ENCODE data around the gene HOXA6.

The HOXA6 gene

DNA sequence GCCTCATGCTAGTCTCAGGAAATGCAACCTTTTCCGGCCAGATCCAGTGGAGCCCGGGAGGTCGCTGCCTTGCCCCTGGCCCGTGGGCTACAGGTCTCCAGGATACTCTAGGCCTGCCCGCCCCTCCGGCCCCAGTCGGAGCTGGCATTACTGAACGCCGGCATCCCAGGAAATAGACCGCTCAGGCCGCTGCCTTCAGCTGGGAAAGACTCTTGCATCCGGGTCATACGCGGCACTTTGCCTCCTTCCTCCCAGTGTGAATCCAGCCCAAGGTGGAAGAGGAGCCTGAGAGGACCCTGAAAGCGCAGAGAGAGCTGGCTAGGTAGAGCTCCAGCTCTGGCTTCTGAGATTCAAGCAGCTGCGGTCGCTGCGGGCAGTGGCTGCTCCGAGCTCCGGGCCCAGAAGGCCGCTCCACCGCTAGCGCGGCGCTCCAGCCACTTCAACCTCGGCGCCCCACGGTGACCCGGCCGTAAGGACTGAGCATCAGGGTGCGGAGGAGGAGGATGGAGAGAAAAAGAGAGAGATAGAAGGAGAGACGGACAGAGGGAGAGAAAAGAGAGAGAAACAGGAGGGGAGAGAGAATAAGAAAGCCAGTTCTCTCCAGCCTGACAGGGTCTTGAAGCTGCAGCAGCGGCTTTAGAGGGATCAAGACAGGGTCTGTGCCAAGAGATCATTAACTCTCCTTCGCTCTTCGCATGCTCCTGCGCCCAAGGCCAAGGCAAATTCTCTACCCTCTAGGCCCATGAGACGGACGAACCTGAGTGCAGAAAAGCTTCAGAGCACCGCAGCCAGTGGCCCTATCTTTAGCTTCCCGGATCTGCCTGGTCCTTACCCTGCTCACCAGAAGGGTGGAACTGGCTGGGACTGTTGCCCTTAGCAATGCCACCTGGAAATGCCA is 28.3 kb upstream of the HOXA6 start:
- Histone ChIP-seq H3K4me3 (ENCODE audit: low read length) (no peak overlapping the region), H3K4me1 (ENCODE audit: control insufficient read depth, low read depth, low read length) (no peaks in the 10 kb centered on the region), H3K9me3 (ENCODE audit: control insufficient read depth, low read depth, low read length) (no peaks in the 10 kb centered on the region), H3K9ac (ENCODE audit: low read length) (no peak overlapping the region), H3K27ac (ENCODE audit: low read length) (no peak overlapping the region), H3K36me3 (ENCODE audit: control insufficient read depth, low read depth, low read length) (no peaks in the 10 kb centered on the region), H3K27me3 (ENCODE audit: control insufficient read depth, insufficient read depth, low read length) (peaks cover 100% of the 10 kb centered on the region)

DNA sequence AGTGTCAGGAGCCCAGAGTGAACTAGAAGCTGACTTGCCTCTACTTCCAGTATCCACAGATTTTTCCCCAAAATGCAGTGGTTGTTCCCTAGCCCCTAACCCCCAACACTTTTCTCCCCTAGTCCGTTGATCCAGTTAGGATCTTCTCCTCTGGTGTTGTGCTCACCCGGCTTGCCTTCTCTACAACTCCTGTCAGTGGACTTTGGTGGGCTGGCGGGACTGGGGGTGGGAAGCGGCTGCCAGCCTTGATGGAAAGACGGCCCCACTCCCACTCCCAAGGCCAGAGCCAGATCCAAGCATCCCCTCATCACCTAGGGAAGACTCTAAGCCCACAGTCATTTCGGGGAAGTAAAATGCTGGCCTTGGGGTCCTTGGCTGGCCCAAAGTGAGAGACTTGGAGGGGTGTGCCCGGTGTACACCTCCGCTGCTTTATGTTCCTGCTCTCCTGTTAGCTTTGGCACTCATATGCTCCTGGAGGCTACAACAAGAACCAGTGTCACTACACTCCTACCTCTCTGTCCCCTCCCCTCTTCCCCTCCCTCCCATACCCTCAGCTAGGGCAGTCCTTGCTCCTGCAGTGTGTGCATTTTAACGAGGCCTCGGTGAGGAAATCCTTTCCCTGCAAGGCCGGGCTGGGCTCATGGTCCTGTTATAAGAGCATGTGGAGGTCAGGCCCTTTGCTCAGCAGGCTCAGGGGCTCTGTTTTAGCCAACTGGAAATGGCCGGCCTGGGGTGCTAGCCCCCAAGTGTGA is 27.5 kb upstream of the HOXA6 start:
- H3K9ac ChIP-seq (ENCODE audit: low read length) = no peak overlapping the region
- no peak overlapping the region for H3K4me3 ChIP-seq (ENCODE audit: low read length)
- H3K27me3 ChIP-seq (ENCODE audit: control insufficient read depth, insufficient read depth, low read length) = peaks cover 100% of the 10 kb centered on the region

DNA sequence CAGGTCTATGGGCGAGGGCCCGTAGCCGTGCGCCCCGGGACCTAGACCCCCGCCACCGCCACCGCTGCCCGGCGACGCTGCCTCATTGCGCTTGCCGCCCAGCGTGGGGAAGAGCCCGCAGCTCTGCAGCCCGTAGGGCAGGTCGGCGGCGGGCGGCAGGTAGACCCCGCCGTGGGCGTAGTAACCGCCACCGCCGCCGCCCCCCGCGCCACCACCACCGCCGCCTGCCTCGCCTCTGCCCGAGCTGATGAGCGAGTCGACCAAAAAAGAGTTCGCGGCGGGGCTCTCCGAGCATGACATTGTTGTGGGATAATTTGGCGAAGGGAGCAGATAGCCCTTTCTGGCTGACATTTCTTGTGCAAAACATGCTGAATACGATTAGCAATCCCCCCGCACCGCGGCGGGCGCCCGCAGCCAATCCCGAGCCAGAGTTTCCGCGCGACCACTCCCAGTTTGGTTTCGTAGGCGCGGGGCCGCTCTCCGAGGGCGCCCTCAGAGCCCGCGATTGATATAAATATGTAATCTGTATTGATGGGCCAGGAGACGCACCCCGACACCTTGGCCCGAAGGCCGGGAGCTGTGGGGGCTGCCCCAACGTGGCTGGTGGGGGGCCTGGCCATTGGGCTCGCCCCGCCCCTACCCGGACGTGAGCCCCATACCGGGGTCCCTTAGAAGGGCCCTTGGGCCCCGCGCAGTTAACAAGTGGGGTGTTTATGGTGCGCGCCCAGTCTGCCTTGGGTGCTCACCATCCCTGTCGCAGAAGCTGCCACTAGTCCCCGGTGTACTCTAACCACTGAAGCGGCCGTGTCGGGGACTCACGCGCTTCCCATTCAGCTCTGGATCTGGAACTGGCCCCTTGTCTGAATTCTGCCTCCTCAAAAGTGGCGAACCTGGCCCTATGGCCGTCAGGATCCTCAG is 26.6 kb upstream of the HOXA6 start, which contains the start of gene HOXA10:
TSS of gene HOXA10 (minus strand) at position 365 of the 918 bp plus-strand sequence. CDS start at position 351, 14 bp downstream.
- no peak within 1 kb of the TSS for H3K9ac ChIP-seq (ENCODE audit: low read length)
- H3K4me3 ChIP-seq (ENCODE audit: low read length) = no peak within 1 kb of the TSS
- no peak within 1 kb of the TSS for H3K27ac ChIP-seq (ENCODE audit: low read length)
- H3K36me3 ChIP-seq (ENCODE audit: control insufficient read depth, low read depth, low read length) = no peaks in the 10 kb centered on the region
- peaks cover 100% of the 10 kb centered on the region for H3K27me3 ChIP-seq (ENCODE audit: control insufficient read depth, insufficient read depth, low read length)
- H3K4me1 ChIP-seq (ENCODE audit: control insufficient read depth, low read depth, low read length) = no peaks in the 10 kb centered on the region
- H3K9me3 ChIP-seq (ENCODE audit: control insufficient read depth, low read depth, low read length) = no peaks in the 10 kb centered on the region

More for the DNA sequence above, 27.5 kb upstream of the HOXA6 start:
- Histone ChIP-seq H3K27ac (ENCODE audit: low read length) (no peak overlapping the region), H3K36me3 (ENCODE audit: control insufficient read depth, low read depth, low read length) (no peaks in the 10 kb centered on the region), H3K4me1 (ENCODE audit: control insufficient read depth, low read depth, low read length) (no peaks in the 10 kb centered on the region), H3K9me3 (ENCODE audit: control insufficient read depth, low read depth, low read length) (no peaks in the 10 kb centered on the region)

DNA sequence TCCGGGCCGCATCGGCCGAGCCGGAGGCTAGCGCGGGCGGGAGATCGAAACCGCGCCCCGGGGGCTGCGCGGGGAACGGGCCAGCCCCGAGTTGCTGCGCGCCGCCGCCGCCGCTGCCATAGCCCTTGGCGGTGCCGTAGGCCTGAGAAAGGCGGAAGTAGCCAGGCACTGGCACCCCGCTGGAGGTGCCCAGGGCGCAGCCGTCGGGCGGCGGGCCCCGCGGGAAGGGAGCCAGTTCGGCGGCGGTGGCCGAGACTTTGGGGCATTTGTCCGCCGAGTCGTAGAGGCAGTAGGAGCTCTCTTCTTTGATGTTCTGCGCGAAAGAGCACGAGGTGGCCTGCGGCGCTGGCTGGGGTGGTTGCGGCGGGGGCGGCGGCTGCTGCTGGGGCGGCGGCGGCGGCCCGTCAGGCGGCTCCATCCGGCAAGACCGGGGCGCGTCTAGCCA is 26.0 kb upstream of the HOXA6 start:
- H3K27me3 ChIP-seq (ENCODE audit: control insufficient read depth, insufficient read depth, low read length) = peaks cover 100% of the 10 kb centered on the region
- H3K36me3 ChIP-seq (ENCODE audit: control insufficient read depth, low read depth, low read length) = no peaks in the 10 kb centered on the region
- H3K9me3 ChIP-seq (ENCODE audit: control insufficient read depth, low read depth, low read length) = no peaks in the 10 kb centered on the region
- no peak overlapping the region for H3K4me3 ChIP-seq (ENCODE audit: low read length)
- no peak overlapping the region for H3K27ac ChIP-seq (ENCODE audit: low read length)
- no peak overlapping the region for H3K9ac ChIP-seq (ENCODE audit: low read length)
- no peaks in the 10 kb centered on the region for H3K4me1 ChIP-seq (ENCODE audit: control insufficient read depth, low read depth, low read length)

DNA sequence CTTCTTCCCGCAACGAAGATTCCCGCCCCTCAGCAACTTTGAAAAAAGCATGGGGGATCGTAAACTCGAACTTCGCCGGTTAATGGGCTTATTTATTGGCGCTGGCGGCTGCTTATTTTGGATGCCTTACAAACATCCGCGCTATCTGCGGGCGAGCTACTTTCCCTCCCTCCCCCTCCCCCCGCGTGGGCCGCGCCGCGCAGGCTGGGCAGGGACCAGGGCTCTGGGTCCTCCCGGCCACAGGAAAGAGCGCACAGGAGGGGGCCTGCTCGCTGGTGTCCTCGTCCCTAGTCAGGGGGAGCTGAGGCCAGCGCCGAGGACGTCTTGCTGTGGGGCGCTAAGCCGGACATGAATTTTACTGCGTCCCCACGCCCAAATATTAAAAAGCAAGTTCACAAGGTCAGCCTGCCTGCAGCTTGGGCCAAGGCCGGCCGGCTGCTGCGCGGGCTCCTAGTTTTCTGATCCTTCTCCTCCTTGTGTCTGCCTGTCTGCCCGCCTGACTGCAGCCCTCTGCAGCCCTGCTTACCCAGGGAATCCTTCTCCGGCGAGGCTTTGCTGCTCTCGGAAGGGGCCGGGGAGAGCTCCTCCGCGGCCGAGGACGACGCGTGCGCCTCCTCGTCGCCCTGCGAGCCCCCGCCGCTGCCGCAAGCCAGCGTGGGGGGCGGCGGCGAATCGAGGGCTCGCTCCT is 25.4 kb upstream of the HOXA6 start:
- Histone ChIP-seq H3K4me3 (ENCODE audit: low read length) (no peak overlapping the region), H3K9ac (ENCODE audit: low read length) (no peak overlapping the region), H3K36me3 (ENCODE audit: control insufficient read depth, low read depth, low read length) (no peaks in the 10 kb centered on the region), H3K27me3 (ENCODE audit: control insufficient read depth, insufficient read depth, low read length) (peaks cover 100% of the 10 kb centered on the region), H3K9me3 (ENCODE audit: control insufficient read depth, low read depth, low read length) (no peaks in the 10 kb centered on the region), H3K27ac (ENCODE audit: low read length) (no peak overlapping the region), H3K4me1 (ENCODE audit: control insufficient read depth, low read depth, low read length) (no peaks in the 10 kb centered on the region)

DNA sequence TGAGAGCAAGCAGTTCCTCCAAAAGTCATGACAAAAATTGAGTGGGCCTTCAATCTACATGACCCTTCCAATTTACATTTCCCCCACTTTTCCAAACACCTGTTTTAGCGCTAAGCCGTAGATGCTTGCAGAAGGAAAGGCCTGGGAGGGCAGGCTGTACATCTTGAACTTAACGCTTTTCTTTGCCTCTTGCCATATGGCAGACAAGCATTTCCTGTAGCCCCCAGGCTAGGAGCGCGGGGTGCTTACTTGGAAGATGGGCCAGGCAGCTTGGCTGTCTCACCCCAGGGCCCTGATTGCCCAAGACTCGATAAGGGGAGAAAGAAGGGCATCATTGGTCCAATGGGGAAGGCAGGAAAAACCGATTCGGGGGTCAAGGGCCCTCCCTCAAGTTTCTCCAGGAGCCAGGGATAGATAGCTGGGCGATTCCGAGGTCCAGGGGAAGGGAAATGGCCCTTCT is 24.8 kb upstream of the HOXA6 start:
- no peaks in the 10 kb centered on the region for H3K4me1 ChIP-seq (ENCODE audit: control insufficient read depth, low read depth, low read length)
- peaks cover 100% of the 10 kb centered on the region for H3K27me3 ChIP-seq (ENCODE audit: control insufficient read depth, insufficient read depth, low read length)
- H3K36me3 ChIP-seq (ENCODE audit: control insufficient read depth, low read depth, low read length) = no peaks in the 10 kb centered on the region
- no peak overlapping the region for H3K9ac ChIP-seq (ENCODE audit: low read length)
- no peak overlapping the region for H3K27ac ChIP-seq (ENCODE audit: low read length)
- no peaks in the 10 kb centered on the region for H3K9me3 ChIP-seq (ENCODE audit: control insufficient read depth, low read depth, low read length)
- H3K4me3 ChIP-seq (ENCODE audit: low read length) = no peak overlapping the region

DNA sequence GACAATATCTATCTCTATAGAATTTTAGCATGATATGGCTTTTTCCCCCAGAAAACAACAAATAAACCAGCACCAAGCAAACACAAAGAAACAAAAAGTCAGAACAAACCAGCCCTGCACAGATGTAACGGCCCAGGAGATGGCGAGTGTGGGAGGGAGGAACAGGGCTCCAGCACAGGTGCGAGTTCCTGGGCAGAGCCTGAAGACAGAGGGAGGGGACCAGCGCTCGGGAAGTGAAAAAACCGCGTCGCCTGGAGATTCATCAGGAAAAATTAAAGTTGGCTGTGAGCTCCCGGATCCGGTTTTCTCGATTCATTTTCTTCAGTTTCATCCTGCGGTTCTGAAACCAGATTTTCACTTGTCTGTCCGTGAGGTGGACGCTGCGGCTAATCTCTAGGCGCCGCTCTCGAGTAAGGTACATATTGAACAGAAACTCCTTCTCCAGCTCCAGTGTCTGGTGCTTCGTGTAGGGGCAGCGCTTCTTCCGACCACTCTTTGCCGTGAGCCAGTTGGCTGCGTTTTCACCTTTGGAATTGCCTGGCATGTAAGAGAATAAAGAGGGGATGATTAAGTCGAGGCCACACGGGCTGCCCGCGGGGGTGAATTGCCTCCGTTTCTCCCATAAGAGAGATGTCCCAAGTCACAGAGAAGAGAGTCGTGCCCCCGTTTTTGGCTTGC is 24.2 kb upstream of the HOXA6 start:
- no peak overlapping the region for H3K27ac ChIP-seq (ENCODE audit: low read length)
- no peak overlapping the region for H3K4me3 ChIP-seq (ENCODE audit: low read length)
- no peaks in the 10 kb centered on the region for H3K9me3 ChIP-seq (ENCODE audit: control insufficient read depth, low read depth, low read length)
- no peak overlapping the region for H3K9ac ChIP-seq (ENCODE audit: low read length)
- H3K4me1 ChIP-seq (ENCODE audit: control insufficient read depth, low read depth, low read length) = no peaks in the 10 kb centered on the region
- no peaks in the 10 kb centered on the region for H3K36me3 ChIP-seq (ENCODE audit: control insufficient read depth, low read depth, low read length)
- H3K27me3 ChIP-seq (ENCODE audit: control insufficient read depth, insufficient read depth, low read length) = peaks cover 100% of the 10 kb centered on the region

DNA sequence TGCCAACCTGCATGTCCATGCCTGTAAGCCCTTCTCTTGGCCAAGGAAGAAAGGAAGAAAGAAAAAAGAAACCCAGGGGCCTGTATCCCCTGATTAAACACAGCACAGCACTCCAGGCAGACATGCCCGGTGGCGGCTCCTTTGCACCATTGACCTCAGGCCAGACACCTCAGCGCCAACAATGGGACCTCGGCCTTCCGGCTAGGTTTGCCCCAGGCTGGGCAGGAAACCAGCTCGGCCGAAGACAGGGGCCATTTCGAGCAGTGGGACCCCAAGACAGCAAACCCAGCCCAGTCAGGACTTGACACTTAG is 23.7 kb upstream of the HOXA6 start:
- Histone ChIP-seq H3K27me3 (ENCODE audit: control insufficient read depth, insufficient read depth, low read length) (peaks cover 100% of the 10 kb centered on the region), H3K27ac (ENCODE audit: low read length) (no peak overlapping the region), H3K4me1 (ENCODE audit: control insufficient read depth, low read depth, low read length) (no peaks in the 10 kb centered on the region), H3K4me3 (ENCODE audit: low read length) (no peak overlapping the region), H3K9me3 (ENCODE audit: control insufficient read depth, low read depth, low read length) (peaks cover 2% of the 10 kb centered on the region), H3K36me3 (ENCODE audit: control insufficient read depth, low read depth, low read length) (no peaks in the 10 kb centered on the region), H3K9ac (ENCODE audit: low read length) (no peak overlapping the region)

DNA sequence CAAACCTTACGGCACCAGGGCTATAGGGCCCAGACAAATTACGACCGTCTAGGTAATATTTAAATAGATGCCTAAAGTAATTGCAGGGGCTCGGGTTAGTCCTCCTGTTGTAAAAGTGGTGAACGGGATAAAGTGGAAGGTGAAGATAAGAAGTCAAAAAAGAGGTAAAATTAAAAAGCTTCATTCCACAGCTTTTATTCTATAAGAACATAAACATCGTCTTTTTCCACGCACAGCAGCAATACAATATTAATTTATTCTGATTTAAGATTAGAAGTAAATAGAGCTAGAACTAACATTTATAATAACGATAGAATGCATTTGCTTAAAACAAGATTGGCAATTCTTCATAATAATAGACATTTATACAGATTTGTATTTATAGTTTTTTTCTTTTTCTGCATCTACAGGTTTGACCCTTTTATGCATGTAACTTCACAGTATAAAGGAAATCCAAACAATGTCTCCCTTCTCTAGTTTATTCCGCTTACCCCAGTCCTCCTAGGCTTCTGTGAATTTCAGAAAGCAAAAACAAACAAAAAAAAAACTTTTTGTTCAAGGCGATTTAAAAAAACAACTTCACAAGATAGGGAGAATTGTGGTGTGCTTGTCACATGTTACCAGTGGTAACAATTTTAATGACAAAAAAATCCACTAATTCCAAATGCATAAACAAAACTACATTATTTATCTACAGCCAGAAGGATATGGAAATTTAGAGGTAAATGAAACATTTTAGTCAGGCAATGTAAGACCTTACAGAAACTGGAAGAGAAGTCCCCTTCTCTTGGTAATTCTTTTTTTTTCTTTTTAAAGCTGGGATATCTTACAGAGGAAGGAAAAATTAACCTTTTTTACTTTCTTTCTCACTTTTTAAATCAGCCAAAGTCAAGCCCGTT is 23.1 kb upstream of the HOXA6 start:
- H3K27ac ChIP-seq (ENCODE audit: low read length) = no peak overlapping the region
- no peaks in the 10 kb centered on the region for H3K36me3 ChIP-seq (ENCODE audit: control insufficient read depth, low read depth, low read length)
- peaks cover 100% of the 10 kb centered on the region for H3K27me3 ChIP-seq (ENCODE audit: control insufficient read depth, insufficient read depth, low read length)
- H3K9me3 ChIP-seq (ENCODE audit: control insufficient read depth, low read depth, low read length) = peaks cover 2% of the 10 kb centered on the region
- H3K9ac ChIP-seq (ENCODE audit: low read length) = no peak overlapping the region
- H3K4me1 ChIP-seq (ENCODE audit: control insufficient read depth, low read depth, low read length) = no peaks in the 10 kb centered on the region
- no peak overlapping the region for H3K4me3 ChIP-seq (ENCODE audit: low read length)

Data from iPS-18a (cell line).